Measurements from ENCODE around the gene PLCB1.
"Not testable (repeated sequence)": the region's sequence is repeated elsewhere in the genome, so short reads cannot be mapped to it uniquely, and the experiment has no call there.

The PLCB1 gene

DNA sequence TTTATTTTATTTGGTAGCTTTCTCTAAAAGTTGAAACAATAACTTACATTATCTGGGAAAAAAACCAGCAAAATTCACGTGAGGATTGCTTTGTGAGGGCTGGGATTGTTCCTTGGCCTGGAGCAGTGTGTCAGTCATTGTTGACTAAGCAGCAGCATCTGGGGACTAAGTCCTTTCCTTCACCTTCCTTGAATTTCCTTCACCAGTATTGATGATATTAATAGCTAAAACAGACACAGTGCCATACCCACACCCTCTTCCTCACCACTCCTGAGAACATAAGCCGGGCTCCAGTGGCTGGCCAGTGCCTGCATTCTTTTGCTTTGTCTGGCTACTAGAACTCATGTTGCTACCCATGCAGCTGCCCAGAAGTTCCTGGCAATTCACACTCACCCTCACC is 23.7 kb downstream of the PLCB1 start:
- TF ChIP-seq, protein P1, sequence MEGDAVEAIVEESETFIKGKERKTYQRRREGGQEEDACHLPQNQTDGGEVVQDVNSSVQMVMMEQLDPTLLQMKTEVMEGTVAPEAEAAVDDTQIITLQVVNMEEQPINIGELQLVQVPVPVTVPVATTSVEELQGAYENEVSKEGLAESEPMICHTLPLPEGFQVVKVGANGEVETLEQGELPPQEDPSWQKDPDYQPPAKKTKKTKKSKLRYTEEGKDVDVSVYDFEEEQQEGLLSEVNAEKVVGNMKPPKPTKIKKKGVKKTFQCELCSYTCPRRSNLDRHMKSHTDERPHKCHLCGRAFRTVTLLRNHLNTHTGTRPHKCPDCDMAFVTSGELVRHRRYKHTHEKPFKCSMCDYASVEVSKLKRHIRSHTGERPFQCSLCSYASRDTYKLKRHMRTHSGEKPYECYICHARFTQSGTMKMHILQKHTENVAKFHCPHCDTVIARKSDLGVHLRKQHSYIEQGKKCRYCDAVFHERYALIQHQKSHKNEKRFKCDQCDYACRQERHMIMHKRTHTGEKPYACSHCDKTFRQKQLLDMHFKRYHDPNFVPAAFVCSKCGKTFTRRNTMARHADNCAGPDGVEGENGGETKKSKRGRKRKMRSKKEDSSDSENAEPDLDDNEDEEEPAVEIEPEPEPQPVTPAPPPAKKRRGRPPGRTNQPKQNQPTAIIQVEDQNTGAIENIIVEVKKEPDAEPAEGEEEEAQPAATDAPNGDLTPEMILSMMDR (IDR thresholded peaks at IDR 0.05) = no peak
- H3K27ac ChIP-seq = peak overlapping the region; percentile 20 to 25
- DNase-seq (ENCODE audit: low spot score) = no peak
- H3K4me3 ChIP-seq = no peak overlapping the region

GRCh38 chr20:8156235-8157079 is 24.4 kb downstream of the PLCB1 start:
- Histone ChIP-seq H3K4me3 (no peak overlapping the region), H3K27ac (peak overlapping the region; percentile 20 to 25)
- DNase-seq (ENCODE audit: low spot score) = no peak
- TF ChIP-seq, protein P1 (IDR thresholded peaks at IDR 0.05) = no peak

- H3K27ac ChIP-seq; H3K4me3 ChIP-seq; DNase-seq (ENCODE audit: low spot score): not testable (repeated sequence)
These were observed 27.2 kb downstream of the PLCB1 start for GRCh38 chr20:8159217-8159616.

GRCh38 chr20:8161264-8162071 is 29.4 kb downstream of the PLCB1 start:
- Histone ChIP-seq H3K27ac (no peak overlapping the region), H3K4me3 (no peak overlapping the region)
- TF ChIP-seq, protein P1 (IDR thresholded peaks at IDR 0.05) = no peak
- no peak for DNase-seq (ENCODE audit: low spot score)

GRCh38 chr20:8162610-8163009 is 30.5 kb downstream of the PLCB1 start:
- DNase-seq (ENCODE audit: low spot score) = no peak

GRCh38 chr20:8163543-8163942 is 31.5 kb downstream of the PLCB1 start:
- no peak overlapping the region for H3K27ac ChIP-seq
- no peak for DNase-seq (ENCODE audit: low spot score)
- TF ChIP-seq, protein P1 (IDR thresholded peaks at IDR 0.05) = no peak
- H3K4me3 ChIP-seq = no peak overlapping the region

More at GRCh38 chr20:8162610-8163009, 30.5 kb downstream of the PLCB1 start:
- H3K4me3 ChIP-seq = no peak overlapping the region
- TF ChIP-seq, protein P1 (IDR thresholded peaks at IDR 0.05) = no peak
- no peak overlapping the region for H3K27ac ChIP-seq

GRCh38 chr20:8166730-8167129 is 34.7 kb downstream of the PLCB1 start:
- DNase-seq (ENCODE audit: low spot score) = no peak
- Histone ChIP-seq H3K4me3 (no peak overlapping the region), H3K27ac (no peak overlapping the region)
- TF ChIP-seq, protein P1 (IDR thresholded peaks at IDR 0.05) = no peak
